Bronchial epithelial cell (primary cell): ENCODE measurements around the gene STRA6. TPM values are rescaled to one million over a fixed set of nuclear protein-coding genes. Genes with fewer than 3 reads are reported as not detected.

Experiments
- DNase-seq: peaks from one replicate; pipeline ENCODE4 v3.0.0-alpha.2; 2010; ENCODE audit warnings: low read depth
- FAIRE-seq: peaks from 2 replicates; lab custom pipeline; 2011; peaks lifted over from hg19 to GRCh38; lab: Jason Lieb, UNC
- H3K27me3 ChIP-seq: 2 replicates; pipeline ENCODE4 v1.5.1; 2011; ENCODE audit warnings: low read length; ENCODE audit not compliant: control insufficient read depth, insufficient read depth
- H3K36me3 ChIP-seq: 2 replicates; pipeline ENCODE4 v1.5.1; 2011; ENCODE audit warnings: low read length; ENCODE audit not compliant: control insufficient read depth, insufficient read depth
- H3K4me3 ChIP-seq: 2 replicates; pipeline ENCODE4 v1.5.1; 2011; ENCODE audit warnings: mild to moderate bottlenecking, low read depth, low read length, control low read depth
- total RNA-seq: library from RNA; depleted of rRNA; stranded (reverse); fragments of >200 nt; gene quantifications from 2 replicates; pipeline ENCODE4 v1.2.1, GENCODE V29; 2014
- TF ChIP-seq, protein P1 (sequence below): IDR thresholded peaks from 2 replicates; pipeline ENCODE4 v1.5.1; 2011; ENCODE audit warnings: mild to moderate bottlenecking, moderate library complexity, low read length, control low read depth, inconsistent platforms; ENCODE audit not compliant: insufficient read depth, severe bottlenecking

STRA6 gene
- total RNA-seq, 1 donor from 2014 or later = 0.26 TPM

DNA sequence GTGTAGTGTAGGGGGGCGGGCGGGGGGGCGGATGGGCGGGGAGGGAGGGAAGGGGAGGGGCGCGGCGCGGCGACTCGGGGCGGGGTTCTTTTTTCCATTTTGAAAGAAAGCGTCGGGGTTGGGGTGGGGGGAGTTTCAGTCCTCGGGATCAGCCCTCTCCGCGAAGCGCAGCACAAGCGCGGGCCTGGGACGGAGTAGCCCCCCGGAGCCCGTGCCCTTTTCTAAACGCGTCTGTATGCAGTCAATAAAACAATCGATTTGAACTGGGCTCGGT is 66.1 kb downstream of the STRA6 start:
- TF ChIP-seq, protein P1, sequence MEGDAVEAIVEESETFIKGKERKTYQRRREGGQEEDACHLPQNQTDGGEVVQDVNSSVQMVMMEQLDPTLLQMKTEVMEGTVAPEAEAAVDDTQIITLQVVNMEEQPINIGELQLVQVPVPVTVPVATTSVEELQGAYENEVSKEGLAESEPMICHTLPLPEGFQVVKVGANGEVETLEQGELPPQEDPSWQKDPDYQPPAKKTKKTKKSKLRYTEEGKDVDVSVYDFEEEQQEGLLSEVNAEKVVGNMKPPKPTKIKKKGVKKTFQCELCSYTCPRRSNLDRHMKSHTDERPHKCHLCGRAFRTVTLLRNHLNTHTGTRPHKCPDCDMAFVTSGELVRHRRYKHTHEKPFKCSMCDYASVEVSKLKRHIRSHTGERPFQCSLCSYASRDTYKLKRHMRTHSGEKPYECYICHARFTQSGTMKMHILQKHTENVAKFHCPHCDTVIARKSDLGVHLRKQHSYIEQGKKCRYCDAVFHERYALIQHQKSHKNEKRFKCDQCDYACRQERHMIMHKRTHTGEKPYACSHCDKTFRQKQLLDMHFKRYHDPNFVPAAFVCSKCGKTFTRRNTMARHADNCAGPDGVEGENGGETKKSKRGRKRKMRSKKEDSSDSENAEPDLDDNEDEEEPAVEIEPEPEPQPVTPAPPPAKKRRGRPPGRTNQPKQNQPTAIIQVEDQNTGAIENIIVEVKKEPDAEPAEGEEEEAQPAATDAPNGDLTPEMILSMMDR = no peak
- H3K4me3 ChIP-seq = no peak overlapping the region
- FAIRE-seq = no peak
- H3K36me3 ChIP-seq = no peaks in the 10 kb centered on the region
- DNase-seq = no peak
- H3K27me3 ChIP-seq = peaks cover 59% of the 10 kb centered on the region

DNA sequence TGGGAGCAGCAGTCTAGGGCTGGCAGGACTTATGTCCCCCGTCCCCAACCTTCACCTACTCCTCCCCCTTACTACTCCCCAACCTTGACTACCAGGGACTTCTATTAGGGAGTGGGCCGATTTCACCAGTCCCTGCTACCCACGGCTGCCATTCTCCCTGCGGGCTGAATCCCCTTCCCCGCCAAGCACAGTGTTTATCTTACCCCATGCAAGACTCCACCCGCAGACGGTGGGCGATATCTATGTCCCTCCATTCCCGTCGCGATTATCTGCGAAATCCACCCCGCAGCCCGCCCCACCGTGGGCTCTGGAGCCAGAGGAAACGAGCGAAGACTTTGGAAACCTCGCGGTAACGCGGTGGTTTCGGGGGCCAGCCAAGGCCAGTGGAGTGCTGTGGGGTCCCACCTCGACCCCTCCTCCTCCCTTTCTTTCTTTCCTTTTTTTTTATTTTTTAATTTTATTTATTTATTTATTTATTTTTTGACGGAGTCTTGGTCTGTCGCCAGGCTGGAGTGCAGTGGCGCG is 67.5 kb downstream of the STRA6 start:
- TF ChIP-seq, protein P1 = no peak
- H3K4me3 ChIP-seq = no peak overlapping the region
- no peaks in the 10 kb centered on the region for H3K36me3 ChIP-seq
- peaks cover 69% of the 10 kb centered on the region for H3K27me3 ChIP-seq
- DNase-seq (no peak), FAIRE-seq (no peak)

DNA sequence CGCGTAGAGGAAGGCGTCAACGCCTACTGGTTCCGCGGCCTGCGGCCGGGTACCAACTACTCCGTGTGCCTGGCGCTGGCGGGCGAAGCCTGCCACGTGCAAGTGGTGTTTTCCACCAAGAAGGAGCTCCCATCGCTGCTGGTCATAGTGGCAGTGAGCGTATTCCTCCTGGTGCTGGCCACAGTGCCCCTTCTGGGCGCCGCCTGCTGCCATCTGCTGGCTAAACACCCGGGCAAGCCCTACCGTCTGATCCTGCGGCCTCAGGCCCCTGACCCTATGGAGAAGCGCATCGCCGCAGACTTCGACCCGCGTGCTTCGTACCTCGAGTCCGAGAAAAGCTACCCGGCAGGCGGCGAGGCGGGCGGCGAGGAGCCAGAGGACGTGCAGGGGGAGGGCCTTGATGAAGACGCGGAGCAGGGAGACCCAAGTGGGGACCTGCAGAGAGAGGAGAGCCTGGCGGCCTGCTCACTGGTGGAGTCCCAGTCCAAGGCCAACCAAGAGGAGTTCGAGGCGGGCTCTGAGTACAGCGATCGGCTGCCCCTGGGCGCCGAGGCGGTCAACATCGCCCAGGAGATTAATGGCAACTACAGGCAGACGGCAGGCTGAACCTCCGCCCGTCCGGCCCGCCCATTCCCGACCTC is 68.1 kb downstream of the STRA6 start:
- TF ChIP-seq, protein P1 = peak; percentile 74
- FAIRE-seq (no peak), DNase-seq (peak; percentile 25)
- no peak overlapping the region for H3K4me3 ChIP-seq
- H3K27me3 ChIP-seq = peaks cover 73% of the 10 kb centered on the region
- no peaks in the 10 kb centered on the region for H3K36me3 ChIP-seq

DNA sequence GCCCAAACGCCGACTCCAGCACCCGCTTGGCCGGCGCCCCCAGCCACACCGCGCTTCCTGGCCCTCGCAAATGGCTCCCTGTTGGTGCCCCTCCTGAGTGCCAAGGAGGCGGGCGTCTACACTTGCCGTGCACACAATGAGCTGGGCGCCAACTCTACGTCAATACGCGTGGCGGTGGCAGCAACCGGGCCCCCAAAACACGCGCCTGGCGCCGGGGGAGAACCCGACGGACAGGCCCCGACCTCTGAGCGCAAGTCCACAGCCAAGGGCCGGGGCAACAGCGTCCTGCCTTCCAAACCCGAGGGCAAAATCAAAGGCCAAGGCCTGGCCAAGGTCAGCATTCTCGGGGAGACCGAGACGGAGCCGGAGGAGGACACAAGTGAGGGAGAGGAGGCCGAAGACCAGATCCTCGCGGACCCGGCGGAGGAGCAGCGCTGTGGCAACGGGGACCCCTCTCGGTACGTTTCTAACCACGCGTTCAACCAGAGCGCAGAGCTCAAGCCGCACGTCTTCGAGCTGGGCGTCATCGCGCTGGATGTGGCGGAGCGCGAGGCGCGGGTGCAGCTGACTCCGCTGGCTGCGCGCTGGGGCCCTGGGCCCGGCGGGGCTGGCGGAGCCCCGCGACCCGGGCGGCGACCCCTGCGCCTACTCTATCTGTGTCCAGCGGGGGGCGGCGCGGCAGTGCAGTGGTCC is 68.7 kb downstream of the STRA6 start:
- TF ChIP-seq, protein P1 = no peak
- DNase-seq = no peak
- Histone ChIP-seq H3K36me3 (no peaks in the 10 kb centered on the region), H3K27me3 (peaks cover 79% of the 10 kb centered on the region), H3K4me3 (no peak overlapping the region)
- FAIRE-seq = no peak

DNA sequence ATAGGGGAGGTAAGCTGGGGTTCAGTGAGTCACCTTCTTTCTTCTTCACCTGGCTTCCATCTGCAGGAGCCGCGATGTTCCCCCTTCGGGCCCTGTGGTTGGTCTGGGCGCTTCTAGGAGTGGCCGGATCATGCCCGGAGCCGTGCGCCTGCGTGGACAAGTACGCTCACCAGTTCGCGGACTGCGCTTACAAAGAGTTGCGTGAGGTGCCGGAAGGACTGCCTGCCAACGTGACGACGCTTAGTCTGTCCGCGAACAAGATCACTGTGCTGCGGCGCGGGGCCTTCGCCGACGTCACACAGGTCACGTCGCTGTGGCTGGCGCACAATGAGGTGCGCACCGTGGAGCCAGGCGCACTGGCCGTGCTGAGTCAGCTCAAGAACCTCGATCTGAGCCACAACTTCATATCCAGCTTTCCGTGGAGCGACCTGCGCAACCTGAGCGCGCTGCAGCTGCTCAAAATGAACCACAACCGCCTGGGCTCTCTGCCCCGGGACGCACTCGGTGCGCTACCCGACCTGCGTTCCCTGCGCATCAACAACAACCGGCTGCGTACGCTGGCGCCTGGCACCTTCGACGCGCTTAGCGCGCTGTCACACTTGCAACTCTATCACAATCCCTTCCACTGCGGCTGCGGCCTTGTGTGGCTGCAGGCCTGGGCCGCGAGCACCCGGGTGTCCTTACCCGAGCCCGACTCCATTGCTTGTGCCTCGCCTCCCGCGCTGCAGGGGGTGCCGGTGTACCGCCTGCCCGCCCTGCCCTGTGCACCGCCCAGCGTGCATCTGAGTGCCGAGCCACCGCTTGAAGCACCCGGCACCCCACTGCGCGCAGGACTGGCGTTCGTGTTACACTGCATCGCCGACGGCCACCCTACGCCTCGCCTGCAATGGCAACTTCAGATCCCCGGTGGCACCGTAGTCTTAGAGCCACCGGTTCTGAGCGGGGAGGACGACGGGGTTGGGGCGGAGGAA is 69.6 kb downstream of the STRA6 start:
- peaks cover 84% of the 10 kb centered on the region for H3K27me3 ChIP-seq
- H3K36me3 ChIP-seq = no peaks in the 10 kb centered on the region
- no peak for FAIRE-seq
- TF ChIP-seq, protein P1 = peak; percentile 27
- peak; percentile 59 for DNase-seq
- peak overlapping the region; percentile 14 for H3K4me3 ChIP-seq
